ENCODE data around the gene POC1A.

The POC1A gene

GRCh38 chr3:52118156-52118875, 35.9 kb downstream of the POC1A start:
- Histone ChIP-seq H3K27ac (ENCODE audit: low read depth, low read length) (no peak overlapping the region), H3K27me3 (ENCODE audit: control insufficient read depth, insufficient read depth, low read length) (no peaks in the 10 kb centered on the region), H3K9ac (ENCODE audit: low read length) (no peak overlapping the region), H3K36me3 (ENCODE audit: control insufficient read depth, insufficient read depth, low read length) (peaks cover 54% of the 10 kb centered on the region), H3K4me1 (ENCODE audit: control insufficient read depth, insufficient read depth, low read length) (no peaks in the 10 kb centered on the region), H3K4me3 (ENCODE audit: low read depth, low read length) (no peak overlapping the region), H3K9me3 (ENCODE audit: control insufficient read depth, insufficient read depth, low read depth, low read length) (no peaks in the 10 kb centered on the region)

- no peak overlapping the region for H3K4me3 ChIP-seq (ENCODE audit: low read depth, low read length)
- H3K9me3 ChIP-seq (ENCODE audit: control insufficient read depth, insufficient read depth, low read depth, low read length) = no peaks in the 10 kb centered on the region
- peaks cover 56% of the 10 kb centered on the region for H3K36me3 ChIP-seq (ENCODE audit: control insufficient read depth, insufficient read depth, low read length)
- no peak overlapping the region for H3K27ac ChIP-seq (ENCODE audit: low read depth, low read length)
- no peaks in the 10 kb centered on the region for H3K27me3 ChIP-seq (ENCODE audit: control insufficient read depth, insufficient read depth, low read length)
- H3K9ac ChIP-seq (ENCODE audit: low read length) = no peak overlapping the region
- no peaks in the 10 kb centered on the region for H3K4me1 ChIP-seq (ENCODE audit: control insufficient read depth, insufficient read depth, low read length)
These were observed 36.7 kb downstream of the POC1A start for GRCh38 chr3:52117537-52117936.

GRCh38 chr3:52112056-52112455, 42.2 kb downstream of the POC1A start:
- no peak overlapping the region for H3K27ac ChIP-seq (ENCODE audit: low read depth, low read length)
- H3K27me3 ChIP-seq (ENCODE audit: control insufficient read depth, insufficient read depth, low read length) = no peaks in the 10 kb centered on the region
- no peaks in the 10 kb centered on the region for H3K9me3 ChIP-seq (ENCODE audit: control insufficient read depth, insufficient read depth, low read depth, low read length)
- peaks cover 41% of the 10 kb centered on the region for H3K36me3 ChIP-seq (ENCODE audit: control insufficient read depth, insufficient read depth, low read length)
- no peak overlapping the region for H3K4me3 ChIP-seq (ENCODE audit: low read depth, low read length)
- H3K4me1 ChIP-seq (ENCODE audit: control insufficient read depth, insufficient read depth, low read length) = no peaks in the 10 kb centered on the region
- no peak overlapping the region for H3K9ac ChIP-seq (ENCODE audit: low read length)

DNA sequence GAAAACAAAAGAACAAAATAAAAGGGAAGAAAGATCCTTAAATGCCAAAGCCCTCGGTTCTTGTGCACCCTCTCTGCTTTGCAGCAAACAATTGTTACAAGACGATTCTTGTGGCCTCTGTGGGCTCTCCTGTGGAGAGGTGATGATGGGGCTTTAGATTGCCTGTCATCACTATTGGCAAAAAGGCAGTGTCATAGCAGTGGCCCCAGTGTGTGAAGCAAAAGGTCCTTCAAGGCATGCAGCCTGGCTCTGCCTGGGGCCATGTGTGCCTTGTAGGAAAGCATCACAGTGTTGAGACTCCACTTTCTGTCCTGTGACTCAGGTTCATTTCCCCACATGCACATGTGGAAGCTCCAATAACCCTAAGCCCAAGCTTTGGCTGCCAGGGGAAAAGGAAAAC, 43.7 kb downstream of the POC1A start:
- no peak overlapping the region for H3K27ac ChIP-seq (ENCODE audit: low read depth, low read length)
- H3K36me3 ChIP-seq (ENCODE audit: control insufficient read depth, insufficient read depth, low read length) = peaks cover 40% of the 10 kb centered on the region
- no peaks in the 10 kb centered on the region for H3K4me1 ChIP-seq (ENCODE audit: control insufficient read depth, insufficient read depth, low read length)

GRCh38 chr3:52109611-52110301, 44.5 kb downstream of the POC1A start:
- H3K9ac ChIP-seq (ENCODE audit: low read length) = no peak overlapping the region
- H3K27ac ChIP-seq (ENCODE audit: low read depth, low read length) = no peak overlapping the region
- peaks cover 38% of the 10 kb centered on the region for H3K36me3 ChIP-seq (ENCODE audit: control insufficient read depth, insufficient read depth, low read length)

More for the DNA sequence above, 43.7 kb downstream of the POC1A start:
- Histone ChIP-seq H3K9ac (ENCODE audit: low read length) (no peak overlapping the region), H3K4me3 (ENCODE audit: low read depth, low read length) (no peak overlapping the region), H3K27me3 (ENCODE audit: control insufficient read depth, insufficient read depth, low read length) (no peaks in the 10 kb centered on the region), H3K9me3 (ENCODE audit: control insufficient read depth, insufficient read depth, low read depth, low read length) (no peaks in the 10 kb centered on the region)

DNA sequence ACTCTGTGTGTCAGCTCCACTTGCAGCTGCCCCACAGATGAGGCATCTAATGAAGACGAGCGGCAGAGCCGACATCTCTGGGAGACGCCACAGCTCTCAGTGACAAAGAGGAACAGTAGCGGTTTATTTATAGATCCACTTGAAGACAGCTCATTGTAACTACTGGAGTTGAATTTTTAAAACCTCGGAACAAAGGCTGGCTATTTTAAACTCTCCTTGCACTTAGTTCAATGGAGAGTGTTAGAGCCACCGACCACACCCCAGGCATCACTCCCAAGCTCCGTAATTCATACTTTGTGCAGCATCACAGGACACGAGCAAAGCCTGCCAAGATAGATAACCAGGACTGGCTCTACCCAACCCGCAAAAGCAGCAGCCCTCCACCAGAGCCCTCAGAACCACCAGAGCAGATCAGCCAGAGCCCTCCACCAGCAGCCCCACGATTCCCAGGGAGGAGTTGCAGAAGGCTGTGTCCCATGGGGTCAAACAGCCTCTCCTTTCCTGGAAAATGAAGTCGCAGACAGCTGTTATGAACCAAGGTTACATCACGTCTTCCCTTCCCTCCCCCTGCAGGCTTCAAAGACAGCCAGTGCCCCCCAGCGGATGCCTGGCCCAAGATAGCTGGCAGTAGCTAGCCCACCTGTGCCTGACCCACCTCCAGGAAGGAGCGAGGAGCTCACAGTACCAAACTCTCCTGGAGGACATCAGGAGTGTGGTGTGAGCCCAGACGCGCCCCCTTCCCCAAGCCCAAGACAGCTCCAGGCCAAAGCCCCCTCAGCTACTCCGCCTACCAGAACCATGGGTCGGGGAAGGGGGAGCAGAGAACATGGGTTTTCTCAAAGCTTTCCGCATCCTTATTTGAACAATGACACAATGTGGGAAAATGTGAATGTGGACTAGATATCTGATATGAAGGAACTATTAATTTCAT, 45.7 kb downstream of the POC1A start:
- H3K9ac ChIP-seq (ENCODE audit: low read length) = no peak overlapping the region
- H3K27me3 ChIP-seq (ENCODE audit: control insufficient read depth, insufficient read depth, low read length) = no peaks in the 10 kb centered on the region
- H3K36me3 ChIP-seq (ENCODE audit: control insufficient read depth, insufficient read depth, low read length) = peaks cover 36% of the 10 kb centered on the region
- no peak overlapping the region for H3K4me3 ChIP-seq (ENCODE audit: low read depth, low read length)
- H3K9me3 ChIP-seq (ENCODE audit: control insufficient read depth, insufficient read depth, low read depth, low read length) = no peaks in the 10 kb centered on the region
- no peak overlapping the region for H3K27ac ChIP-seq (ENCODE audit: low read depth, low read length)
- H3K4me1 ChIP-seq (ENCODE audit: control insufficient read depth, insufficient read depth, low read length) = no peaks in the 10 kb centered on the region

More at GRCh38 chr3:52109611-52110301, 44.5 kb downstream of the POC1A start:
- Histone ChIP-seq H3K4me1 (ENCODE audit: control insufficient read depth, insufficient read depth, low read length) (no peaks in the 10 kb centered on the region), H3K27me3 (ENCODE audit: control insufficient read depth, insufficient read depth, low read length) (no peaks in the 10 kb centered on the region), H3K4me3 (ENCODE audit: low read depth, low read length) (no peak overlapping the region), H3K9me3 (ENCODE audit: control insufficient read depth, insufficient read depth, low read depth, low read length) (no peaks in the 10 kb centered on the region)

GRCh38 chr3:52106951-52107611, 47.1 kb downstream of the POC1A start:
- no peak overlapping the region for H3K27ac ChIP-seq (ENCODE audit: low read depth, low read length)
- H3K27me3 ChIP-seq (ENCODE audit: control insufficient read depth, insufficient read depth, low read length) = no peaks in the 10 kb centered on the region
- H3K4me3 ChIP-seq (ENCODE audit: low read depth, low read length) = no peak overlapping the region
- H3K9me3 ChIP-seq (ENCODE audit: control insufficient read depth, insufficient read depth, low read depth, low read length) = no peaks in the 10 kb centered on the region
- peaks cover 38% of the 10 kb centered on the region for H3K36me3 ChIP-seq (ENCODE audit: control insufficient read depth, insufficient read depth, low read length)
- no peak overlapping the region for H3K9ac ChIP-seq (ENCODE audit: low read length)
- H3K4me1 ChIP-seq (ENCODE audit: control insufficient read depth, insufficient read depth, low read length) = no peaks in the 10 kb centered on the region

GRCh38 chr3:52104684-52105640, 49.3 kb downstream of the POC1A start:
- Histone ChIP-seq H3K9me3 (ENCODE audit: control insufficient read depth, insufficient read depth, low read depth, low read length) (no peaks in the 10 kb centered on the region; the same call in 1 of the 2 replicates), H3K36me3 (ENCODE audit: control insufficient read depth, insufficient read depth, low read length) (peaks cover 34% of the 10 kb centered on the region), H3K27me3 (ENCODE audit: control insufficient read depth, insufficient read depth, low read length) (no peaks in the 10 kb centered on the region), H3K4me1 (ENCODE audit: control insufficient read depth, insufficient read depth, low read length) (no peaks in the 10 kb centered on the region), H3K4me3 (ENCODE audit: low read depth, low read length) (no peak overlapping the region), H3K27ac (ENCODE audit: low read depth, low read length) (no peak overlapping the region), H3K9ac (ENCODE audit: low read length) (no peak overlapping the region)

DNA sequence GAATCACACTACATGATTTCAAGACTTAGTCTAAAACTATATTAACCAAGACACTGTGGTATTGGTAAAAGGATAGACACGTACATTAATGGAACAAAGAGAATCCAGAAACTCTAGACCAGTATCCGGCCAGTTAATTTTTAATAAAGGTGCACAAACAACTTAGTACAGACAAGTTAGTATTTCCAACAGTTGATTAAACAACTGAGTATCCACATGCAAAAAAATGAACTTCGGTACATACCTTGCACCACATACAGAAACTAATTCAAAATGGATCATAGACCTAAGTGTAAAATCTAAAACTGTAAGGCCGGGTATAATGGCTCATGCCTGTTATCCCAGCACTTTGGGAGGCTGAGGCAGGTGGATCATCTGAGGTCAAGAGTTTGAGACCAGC, 51.3 kb downstream of the POC1A start:
- H3K36me3 ChIP-seq (ENCODE audit: control insufficient read depth, insufficient read depth, low read length) = peaks cover 33% of the 10 kb centered on the region
- no peak overlapping the region for H3K4me3 ChIP-seq (ENCODE audit: low read depth, low read length)
- no peak overlapping the region for H3K27ac ChIP-seq (ENCODE audit: low read depth, low read length)
- no peaks in the 10 kb centered on the region for H3K27me3 ChIP-seq (ENCODE audit: control insufficient read depth, insufficient read depth, low read length)
- no peaks in the 10 kb centered on the region for H3K4me1 ChIP-seq (ENCODE audit: control insufficient read depth, insufficient read depth, low read length)
- H3K9me3 ChIP-seq (ENCODE audit: control insufficient read depth, insufficient read depth, low read depth, low read length) = no peaks in the 10 kb centered on the region; the same call in 1 of the 2 replicates
- H3K9ac ChIP-seq (ENCODE audit: low read length) = no peak overlapping the region

GRCh38 chr3:52099001-52099401, 55.2 kb downstream of the POC1A start:
- no peak overlapping the region for H3K9ac ChIP-seq (ENCODE audit: low read length)
- no peaks in the 10 kb centered on the region for H3K27me3 ChIP-seq (ENCODE audit: control insufficient read depth, insufficient read depth, low read length)
- H3K9me3 ChIP-seq (ENCODE audit: control insufficient read depth, insufficient read depth, low read depth, low read length) = no peaks in the 10 kb centered on the region; the same call in 1 of the 2 replicates
- H3K27ac ChIP-seq (ENCODE audit: low read depth, low read length) = no peak overlapping the region
- no peak overlapping the region for H3K4me3 ChIP-seq (ENCODE audit: low read depth, low read length)
- peaks cover 58% of the 10 kb centered on the region for H3K36me3 ChIP-seq (ENCODE audit: control insufficient read depth, insufficient read depth, low read length)
- no peaks in the 10 kb centered on the region; the same call in 1 of the 2 replicates for H3K4me1 ChIP-seq (ENCODE audit: control insufficient read depth, insufficient read depth, low read length)

Data from HUES6 (cell line).